NCI-H2081 treated with DMSO at 0.1 percent for 48 hours (cell line): ENCODE results near the gene NTMT2.

ENCODE experiments used
- DNase-seq: peaks from one replicate; lab custom pipeline; 2025; lab: John Stamatoyannopoulos, UW

NTMT2 gene

DNA sequence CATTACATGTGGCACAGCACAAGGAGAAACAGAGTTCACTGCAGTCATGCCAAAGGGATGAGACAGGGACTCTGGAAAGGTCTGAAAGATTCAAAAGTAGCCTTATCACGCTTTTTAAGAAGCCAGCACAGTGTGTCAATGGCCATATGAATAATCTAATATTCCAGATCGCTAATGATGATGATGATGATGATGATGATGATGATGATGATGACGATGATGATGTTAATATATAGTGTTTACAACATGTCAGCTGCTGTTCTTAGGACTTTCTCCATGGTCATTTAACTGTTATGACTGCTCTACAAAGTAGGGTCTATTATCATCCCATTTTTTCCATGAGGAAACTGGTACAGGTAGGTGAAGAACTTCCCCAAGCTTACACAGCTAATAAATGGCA lies 64.4 kb downstream of the NTMT2 start:
- no peak for DNase-seq

DNA sequence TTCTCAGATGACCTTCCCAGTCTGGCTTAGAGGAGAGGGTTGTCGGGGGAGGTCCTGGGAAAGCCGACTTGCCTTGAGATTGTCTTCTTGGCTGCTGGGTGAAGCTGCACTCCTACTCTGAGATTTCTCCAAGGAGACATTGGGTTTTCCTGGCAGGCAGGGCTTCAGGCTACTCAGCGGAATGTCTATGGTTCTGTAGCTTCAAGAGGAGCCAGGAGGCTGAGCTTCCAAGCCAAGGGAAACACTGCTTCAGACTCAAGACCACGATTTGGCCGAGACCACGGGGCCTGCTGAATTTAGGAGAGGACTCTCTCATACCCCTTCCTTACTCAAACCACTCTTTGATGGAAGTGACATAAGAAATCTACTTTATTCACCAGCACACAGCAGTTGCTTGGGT lies 67.8 kb downstream of the NTMT2 start:
- DNase-seq, result no peak

- DNase-seq, result no peak
Observed at GRCh38 chr1:170214117-170215032, 68.6 kb downstream of the NTMT2 start.

DNA sequence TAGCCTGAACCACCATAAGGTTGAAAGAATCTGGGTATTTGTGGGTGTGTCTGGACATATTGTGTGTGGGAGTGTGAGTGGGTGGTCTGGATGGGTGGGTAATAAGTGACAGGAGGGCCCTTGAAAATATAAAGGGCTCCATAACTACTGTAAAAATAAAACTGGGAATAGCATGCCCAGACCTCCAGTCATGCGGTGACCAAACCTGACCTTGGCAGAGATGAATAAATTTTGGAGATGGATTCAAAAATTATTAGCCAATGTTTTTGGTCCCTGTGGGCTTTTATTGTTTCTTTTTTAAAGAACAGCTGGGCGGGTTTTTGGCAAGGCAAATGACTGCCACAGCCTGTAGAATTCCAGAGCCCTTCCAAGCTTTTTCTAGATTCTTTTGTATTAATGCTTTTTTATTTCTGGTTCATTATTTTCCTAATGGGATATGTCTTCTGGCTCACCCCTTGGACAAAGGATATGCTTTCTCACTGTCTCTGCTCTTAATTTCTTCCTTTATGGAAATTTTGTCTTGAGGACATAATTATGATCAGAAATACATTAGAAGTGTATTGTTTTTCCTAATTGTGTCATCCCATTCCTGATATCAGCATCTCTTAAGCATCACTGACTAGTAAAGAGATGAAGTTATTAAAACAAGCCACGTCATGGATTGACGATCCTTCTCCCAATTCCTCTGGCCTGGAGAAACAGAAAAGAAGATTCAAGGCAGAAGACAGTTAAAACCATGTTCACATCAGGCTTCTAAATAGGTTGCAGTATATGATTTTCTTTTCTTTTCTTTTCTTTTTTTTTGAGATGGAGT lies 69.5 kb downstream of the NTMT2 start:
- DNase-seq, result no peak

- DNase-seq, result no peak
Observed at GRCh38 chr1:170217517-170218256, 71.9 kb downstream of the NTMT2 start.

DNA sequence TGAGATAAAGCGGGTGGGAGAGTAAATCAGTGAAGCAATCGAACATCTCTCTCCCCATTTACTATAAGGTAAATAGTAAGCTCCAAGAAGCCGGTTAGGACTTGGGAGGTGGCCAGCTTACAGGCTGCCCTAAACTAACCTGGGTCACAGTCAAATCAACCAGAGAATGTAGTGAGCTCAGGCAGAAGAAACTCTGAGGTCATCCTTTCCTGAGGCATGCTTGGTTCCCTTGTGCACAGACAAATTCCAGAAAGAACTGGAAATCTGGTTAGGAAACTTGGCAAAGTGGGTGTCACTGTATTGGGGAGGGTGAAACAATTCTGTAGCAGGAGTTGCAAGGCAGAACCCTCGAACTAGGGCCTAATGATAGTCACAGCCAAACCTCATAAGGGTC lies 72.5 kb downstream of the NTMT2 start:
- DNase-seq, result no peak
